HG02642 (cell line): ENCODE data around the gene INSL3.
"Not testable (repeated sequence)": the region's sequence is repeated elsewhere in the genome, so short reads cannot be mapped to it uniquely, and the experiment has no call there.

ENCODE experiments used
- ATAC-seq: cut with Tn5 transposase; IDR thresholded peaks from one replicate; pipeline ENCODE4 v1.9.1; 2021; ENCODE audit warnings: mild to moderate bottlenecking; ENCODE audit not compliant: unreplicated experiment, poor library complexity

Gene INSL3

DNA sequence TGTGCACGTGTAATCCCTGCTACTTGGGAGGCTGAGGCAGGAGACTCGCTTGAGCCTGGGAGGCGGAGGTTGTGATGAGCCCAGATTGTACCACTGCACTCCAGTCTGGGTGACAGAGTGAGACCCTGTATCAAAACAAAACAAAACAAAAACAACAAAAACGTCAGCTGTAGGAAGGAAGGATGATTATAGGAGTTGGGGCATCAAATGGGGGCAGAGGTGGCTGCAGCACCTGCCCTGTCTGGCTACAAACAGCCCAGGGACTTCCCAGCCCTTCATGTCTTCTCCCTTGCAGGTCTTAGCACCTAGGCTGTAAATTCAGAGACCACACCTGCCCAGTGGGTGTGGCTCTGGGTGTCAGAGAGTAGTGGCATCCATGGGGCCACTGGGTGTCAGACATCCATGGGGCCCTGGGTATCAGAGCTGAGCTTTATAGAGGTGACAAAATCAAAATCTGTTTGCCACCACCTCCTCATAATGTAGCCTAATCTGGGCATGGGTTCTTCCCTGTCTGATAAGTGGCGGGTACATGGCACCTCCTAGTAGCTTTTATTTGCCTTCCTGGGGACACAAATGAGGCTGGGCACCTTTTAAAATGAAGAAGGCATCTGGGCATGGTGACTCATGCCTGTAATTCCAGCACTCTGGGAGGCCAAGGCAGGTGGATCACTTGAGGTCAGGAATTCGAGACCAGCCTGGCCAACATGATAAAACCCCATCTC, 31.1 kb downstream of the INSL3 start:
- ATAC-seq = no peak

GRCh38 chr19:17788632-17789031, 32.7 kb downstream of the INSL3 start:
- ATAC-seq = no peak

GRCh38 chr19:17787274-17787913, 33.9 kb downstream of the INSL3 start:
- no peak for ATAC-seq

DNA sequence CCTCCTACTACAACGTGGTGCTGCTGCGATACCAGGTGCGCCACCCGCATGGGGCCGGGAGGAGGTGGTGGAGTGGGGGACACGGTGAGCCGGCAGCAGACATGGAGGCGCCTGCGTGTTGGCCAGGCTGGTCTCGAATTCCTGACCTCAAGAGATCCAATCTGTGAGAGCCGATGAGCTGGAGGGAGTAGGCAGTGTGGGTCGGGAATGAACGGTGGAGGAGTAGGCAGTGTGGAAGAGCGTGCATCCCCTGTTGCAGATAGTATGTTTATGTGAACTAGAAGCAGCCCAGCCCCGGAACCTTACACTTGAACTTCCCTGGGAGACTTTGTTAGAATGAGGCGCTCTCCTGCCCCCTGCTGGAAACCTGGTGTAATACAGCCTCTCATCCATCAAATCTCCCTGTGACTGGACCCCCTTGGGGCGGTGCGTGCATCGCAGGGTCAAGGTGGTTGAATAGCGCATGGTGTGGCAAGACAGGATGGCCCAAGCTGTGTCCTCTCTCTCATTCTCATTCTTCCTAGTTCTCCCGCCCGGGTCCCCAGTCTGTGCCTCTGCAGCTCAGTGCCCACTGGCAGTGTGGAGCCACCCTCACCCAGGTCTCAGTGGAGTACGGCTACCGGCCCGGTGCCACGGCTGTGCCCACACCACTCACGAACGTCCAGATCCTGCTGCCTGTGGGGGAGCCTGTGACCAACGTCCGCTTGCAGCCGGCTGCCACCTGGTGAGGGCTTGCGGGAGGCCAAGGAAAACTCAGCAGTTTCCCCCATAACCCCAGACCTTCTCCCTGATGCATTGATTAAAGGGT, 36.9 kb downstream of the INSL3 start:
- no peak for ATAC-seq

DNA sequence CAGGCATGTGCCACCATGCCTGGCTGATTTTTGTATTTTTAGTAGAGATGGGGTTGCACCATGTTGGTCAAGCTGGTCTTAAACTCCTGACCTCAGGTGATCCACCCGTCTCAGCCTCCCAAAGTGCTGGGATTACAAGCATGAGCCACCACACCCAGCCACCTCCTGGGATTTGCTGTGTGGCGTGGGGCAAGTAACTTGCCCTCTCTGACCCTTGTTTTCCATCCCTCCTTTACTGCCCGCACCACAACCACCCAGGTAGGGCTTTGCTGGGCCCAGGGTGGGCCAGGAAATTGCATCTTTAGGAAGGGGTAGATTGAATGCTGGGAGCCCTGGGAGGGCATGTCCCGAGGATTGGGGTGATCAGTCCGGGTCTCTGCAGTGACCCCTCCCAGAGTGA, 37.6 kb downstream of the INSL3 start:
- ATAC-seq = not testable (repeated sequence)

GRCh38 chr19:17780781-17781180, 40.5 kb downstream of the INSL3 start:
- no peak for ATAC-seq

- no peak for ATAC-seq
Observed at GRCh38 chr19:17778968-17779929, 42.1 kb downstream of the INSL3 start.

- no peak for ATAC-seq
Observed at GRCh38 chr19:17778251-17778967, 42.9 kb downstream of the INSL3 start.

GRCh38 chr19:17777840-17778239, 43.5 kb downstream of the INSL3 start:
- not testable (repeated sequence) for ATAC-seq

DNA sequence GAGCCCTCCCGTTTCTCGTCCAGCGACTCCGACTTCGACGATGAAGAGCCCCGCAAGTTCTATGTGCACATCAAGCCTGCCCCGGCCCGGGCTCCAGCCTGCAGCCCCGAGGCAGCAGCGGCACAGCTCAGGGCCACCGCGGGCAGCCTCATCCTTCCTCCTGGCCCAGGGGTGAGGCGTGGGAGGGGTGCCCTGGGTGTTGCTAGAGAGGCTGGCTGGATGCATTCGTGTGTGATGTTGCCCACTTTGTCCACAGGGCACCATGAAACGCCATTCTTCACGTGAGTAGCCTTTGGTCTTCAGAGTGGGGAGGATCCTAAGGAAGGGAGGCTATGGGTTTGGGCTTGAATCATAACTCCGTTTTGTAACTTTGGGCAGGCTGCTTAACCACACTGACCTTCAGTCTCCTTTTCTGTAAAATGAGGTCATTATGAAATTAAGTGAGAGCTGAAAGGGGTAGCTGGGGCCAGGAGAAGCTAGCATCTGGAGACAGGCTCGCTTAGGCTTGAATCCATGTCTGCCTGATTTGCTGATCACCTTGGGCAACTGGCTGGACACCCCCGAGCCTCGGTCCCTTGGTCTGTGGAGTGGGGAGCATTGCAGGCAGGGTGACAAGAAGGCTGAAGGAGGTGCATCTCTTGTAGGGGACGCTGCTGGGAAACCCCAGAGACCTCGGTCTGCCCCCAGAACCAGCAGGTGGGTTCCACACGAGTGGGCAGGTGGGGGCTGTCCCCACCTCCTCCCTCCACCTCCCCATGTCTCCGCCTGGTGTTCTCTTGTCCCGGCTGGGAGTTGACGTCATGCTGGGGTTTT, 45.1 kb downstream of the INSL3 start:
- ATAC-seq = peak; percentile 72

GRCh38 chr19:17775245-17775927, 45.9 kb downstream of the INSL3 start:
- peak; percentile 1 for ATAC-seq

DNA sequence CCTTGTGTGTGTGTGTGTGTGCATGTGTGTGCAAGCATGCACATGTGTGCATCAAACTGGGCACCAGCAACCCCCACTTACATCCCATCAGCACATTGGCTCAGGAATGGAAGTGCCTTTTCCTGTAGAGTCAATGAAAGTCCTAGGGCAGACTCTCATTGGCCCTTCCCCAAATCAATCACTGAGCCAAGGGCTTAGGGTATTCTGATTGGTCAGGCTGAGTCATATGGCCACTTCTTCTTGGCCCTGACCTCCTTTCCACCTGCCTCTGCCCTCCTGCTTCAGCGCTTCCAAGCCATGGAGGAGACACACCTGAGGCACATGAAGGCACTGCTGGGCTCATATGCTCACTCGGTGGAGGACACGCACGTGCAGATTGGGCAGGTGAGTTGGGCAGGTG, 49.1 kb downstream of the INSL3 start:
- no peak for ATAC-seq

- no peak for ATAC-seq
Observed at GRCh38 chr19:17770613-17771012, 50.7 kb downstream of the INSL3 start.

DNA sequence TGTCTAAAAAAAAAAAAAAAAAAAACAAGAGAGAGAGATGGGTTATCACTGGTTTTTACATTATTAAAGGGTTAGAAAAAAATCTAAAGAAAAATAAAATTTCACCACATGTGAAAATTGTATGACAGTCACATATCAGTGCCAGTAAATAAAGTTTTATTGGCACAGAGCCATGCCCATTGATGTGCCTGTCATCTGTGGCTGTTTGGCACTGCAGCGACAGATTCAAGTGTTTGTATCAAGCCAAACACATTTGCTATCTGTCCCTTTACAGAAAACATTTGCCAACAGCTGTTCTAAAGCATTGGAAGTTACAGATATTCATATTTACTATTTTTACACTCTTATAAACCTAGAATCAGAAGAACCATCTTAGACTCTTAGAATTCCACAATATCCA, 53.8 kb downstream of the INSL3 start:
- ATAC-seq = no peak

DNA sequence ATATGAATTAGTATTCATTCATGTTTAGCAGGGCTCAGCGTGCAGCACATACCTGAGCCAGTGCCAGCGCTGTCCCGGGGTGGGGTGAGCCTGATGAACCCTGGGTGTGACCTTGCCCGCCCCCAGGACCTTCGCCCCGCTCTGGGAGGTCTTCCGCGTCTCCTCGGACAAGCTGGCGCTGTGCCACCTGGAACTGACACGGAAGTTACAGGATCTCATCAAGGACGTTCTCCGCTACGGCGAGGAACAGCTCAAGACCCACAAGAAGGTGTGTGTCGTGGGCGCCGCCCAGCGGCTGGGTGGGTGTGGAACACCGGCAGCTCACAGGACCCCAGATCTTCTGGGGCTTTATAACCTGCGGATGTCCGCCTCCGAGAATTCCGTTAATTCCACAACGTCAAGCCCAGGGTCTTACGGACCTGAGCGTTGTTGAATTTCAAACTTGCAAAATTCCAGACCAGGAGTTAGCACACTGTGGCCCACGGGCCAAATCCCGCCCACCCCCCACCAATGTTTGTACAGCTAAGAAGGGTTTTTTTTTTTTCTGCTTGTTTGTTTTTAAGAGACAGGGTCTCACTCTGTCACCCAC, 54.7 kb downstream of the INSL3 start:
- ATAC-seq = no peak
